ENCODE results near the gene BCAS4.
"Not testable (repeated sequence)": the region's sequence is repeated elsewhere in the genome, so short reads cannot be mapped to it uniquely, and the experiment has no call there.

Gene BCAS4

GRCh38 chr20:50876816-50877215, 82.0 kb downstream of the BCAS4 start:
- no peak for DNase-seq (ENCODE audit: low read depth)

- DNase-seq (ENCODE audit: low read depth), result no peak
Measured at GRCh38 chr20:50877232-50877743, 82.4 kb downstream of the BCAS4 start.

GRCh38 chr20:50879649-50880550, 85.0 kb downstream of the BCAS4 start:
- no peak for DNase-seq (ENCODE audit: low read depth)

GRCh38 chr20:50881759-50882424, 87.0 kb downstream of the BCAS4 start:
- DNase-seq (ENCODE audit: low read depth), result not testable (repeated sequence)

- DNase-seq (ENCODE audit: low read depth), result no peak
Measured at GRCh38 chr20:50883856-50884255, 89.0 kb downstream of the BCAS4 start.

GRCh38 chr20:50885068-50885467, 90.2 kb downstream of the BCAS4 start:
- DNase-seq (ENCODE audit: low read depth), result no peak

- no peak for DNase-seq (ENCODE audit: low read depth)
Measured at GRCh38 chr20:50885781-50886180, 90.9 kb downstream of the BCAS4 start.

- DNase-seq (ENCODE audit: low read depth), result no peak
Measured at GRCh38 chr20:50886184-50886790, 91.4 kb downstream of the BCAS4 start.

GRCh38 chr20:50887576-50887975, 92.7 kb downstream of the BCAS4 start:
- no peak for DNase-seq (ENCODE audit: low read depth)

- no peak for DNase-seq (ENCODE audit: low read depth)
Measured at GRCh38 chr20:50891138-50891537, 96.3 kb downstream of the BCAS4 start.

- no peak for DNase-seq (ENCODE audit: low read depth)
Measured at GRCh38 chr20:50892394-50892793, 97.5 kb downstream of the BCAS4 start.

GRCh38 chr20:50893620-50894019, 98.8 kb downstream of the BCAS4 start:
- no peak for DNase-seq (ENCODE audit: low read depth)

GRCh38 chr20:50895111-50895830, 100.4 kb downstream of the BCAS4 start:
- no peak for DNase-seq (ENCODE audit: low read depth)

GRCh38 chr20:50898475-50898874, 103.6 kb downstream of the BCAS4 start:
- no peak for DNase-seq (ENCODE audit: low read depth)

- no peak for DNase-seq (ENCODE audit: low read depth)
Measured at GRCh38 chr20:50900261-50900660, 105.4 kb downstream of the BCAS4 start.

- DNase-seq (ENCODE audit: low read depth), result no peak
Measured at GRCh38 chr20:50901301-50901700, 106.4 kb downstream of the BCAS4 start.

GRCh38 chr20:50903353-50904051, 108.6 kb downstream of the BCAS4 start:
- no peak for DNase-seq (ENCODE audit: low read depth)

GRCh38 chr20:50904067-50904570, 109.3 kb downstream of the BCAS4 start:
- no peak for DNase-seq (ENCODE audit: low read depth)

- no peak for DNase-seq (ENCODE audit: low read depth)
Measured at GRCh38 chr20:50909413-50909812, 114.6 kb downstream of the BCAS4 start.

GRCh38 chr20:50911030-50911429, 116.2 kb downstream of the BCAS4 start:
- no peak for DNase-seq (ENCODE audit: low read depth)

GRCh38 chr20:50911716-50912115, 116.9 kb downstream of the BCAS4 start:
- DNase-seq (ENCODE audit: low read depth), result no peak
